GM18861 (cell line): Measurements from ENCODE around the gene DEGS2.
A peak's percentile ranks its signal among the peaks of the same experiment; 100 is the strongest.
"Not testable (repeated sequence)": the region's sequence is repeated elsewhere in the genome, so short reads cannot be mapped to it uniquely, and the experiment has no call there.

ENCODE experiments used
- ATAC-seq: cut with Tn5 transposase; IDR thresholded peaks from one replicate; pipeline ENCODE4 v1.9.1; 2021; ENCODE audit not compliant: unreplicated experiment

The DEGS2 gene

GRCh38 chr14:100159094-100159864 is at the start of gene DEGS2:
DEGS2 (minus strand) TSS chr14:100159645; CDS start chr14:100159587, 58 bp downstream.
- peak; percentile 41 for ATAC-seq

GRCh38 chr14:100208136-100208535 is 48.7 kb upstream of the DEGS2 start:
- ATAC-seq, result not testable (repeated sequence)

- ATAC-seq, result not testable (repeated sequence)
Observed at GRCh38 chr14:100207588-100207987, 48.1 kb upstream of the DEGS2 start.

- ATAC-seq, result not testable (repeated sequence)
Observed at GRCh38 chr14:100204835-100205167, 45.4 kb upstream of the DEGS2 start.

GRCh38 chr14:100203962-100204834 is 44.8 kb upstream of the DEGS2 start:
- no peak for ATAC-seq

GRCh38 chr14:100203146-100203545 is 43.7 kb upstream of the DEGS2 start:
- no peak for ATAC-seq

GRCh38 chr14:100202712-100203111 is 43.3 kb upstream of the DEGS2 start:
- no peak for ATAC-seq

- ATAC-seq, result no peak
Observed at GRCh38 chr14:100201701-100202100, 42.3 kb upstream of the DEGS2 start.

GRCh38 chr14:100200311-100200710 is 40.9 kb upstream of the DEGS2 start:
- ATAC-seq, result no peak

- no peak for ATAC-seq
Observed at GRCh38 chr14:100199240-100199860, 39.9 kb upstream of the DEGS2 start.

GRCh38 chr14:100193417-100194357 is 34.2 kb upstream of the DEGS2 start:
- ATAC-seq, result no peak

GRCh38 chr14:100192672-100193416 is 33.4 kb upstream of the DEGS2 start:
- ATAC-seq, result peak; percentile 97

- no peak for ATAC-seq
Observed at GRCh38 chr14:100192250-100192671, 32.8 kb upstream of the DEGS2 start.

- ATAC-seq, result no peak
Observed at GRCh38 chr14:100191584-100192249, 32.3 kb upstream of the DEGS2 start.

GRCh38 chr14:100190126-100190525 is 30.7 kb upstream of the DEGS2 start:
- no peak for ATAC-seq

- ATAC-seq, result no peak
Observed at GRCh38 chr14:100188392-100189030, 29.1 kb upstream of the DEGS2 start.

GRCh38 chr14:100187247-100187833 is 27.9 kb upstream of the DEGS2 start:
- no peak for ATAC-seq

- ATAC-seq, result not testable (repeated sequence)
Observed at GRCh38 chr14:100181876-100182551, 22.6 kb upstream of the DEGS2 start.
